GM18907 (cell line): ENCODE measurements around the gene HLTF.
"Not testable (repeated sequence)": the region's sequence is repeated elsewhere in the genome, so short reads cannot be mapped to it uniquely, and the experiment has no call there.

Experiments
- ATAC-seq: cut with Tn5 transposase; IDR thresholded peaks from one replicate; pipeline ENCODE4 v1.9.1; 2021; ENCODE audit warnings: mild to moderate bottlenecking, moderate library complexity; ENCODE audit not compliant: unreplicated experiment

Gene HLTF

GRCh38 chr3:148992027-148992634 is 94.2 kb downstream of the HLTF start:
- ATAC-seq, result peak; percentile 34

DNA sequence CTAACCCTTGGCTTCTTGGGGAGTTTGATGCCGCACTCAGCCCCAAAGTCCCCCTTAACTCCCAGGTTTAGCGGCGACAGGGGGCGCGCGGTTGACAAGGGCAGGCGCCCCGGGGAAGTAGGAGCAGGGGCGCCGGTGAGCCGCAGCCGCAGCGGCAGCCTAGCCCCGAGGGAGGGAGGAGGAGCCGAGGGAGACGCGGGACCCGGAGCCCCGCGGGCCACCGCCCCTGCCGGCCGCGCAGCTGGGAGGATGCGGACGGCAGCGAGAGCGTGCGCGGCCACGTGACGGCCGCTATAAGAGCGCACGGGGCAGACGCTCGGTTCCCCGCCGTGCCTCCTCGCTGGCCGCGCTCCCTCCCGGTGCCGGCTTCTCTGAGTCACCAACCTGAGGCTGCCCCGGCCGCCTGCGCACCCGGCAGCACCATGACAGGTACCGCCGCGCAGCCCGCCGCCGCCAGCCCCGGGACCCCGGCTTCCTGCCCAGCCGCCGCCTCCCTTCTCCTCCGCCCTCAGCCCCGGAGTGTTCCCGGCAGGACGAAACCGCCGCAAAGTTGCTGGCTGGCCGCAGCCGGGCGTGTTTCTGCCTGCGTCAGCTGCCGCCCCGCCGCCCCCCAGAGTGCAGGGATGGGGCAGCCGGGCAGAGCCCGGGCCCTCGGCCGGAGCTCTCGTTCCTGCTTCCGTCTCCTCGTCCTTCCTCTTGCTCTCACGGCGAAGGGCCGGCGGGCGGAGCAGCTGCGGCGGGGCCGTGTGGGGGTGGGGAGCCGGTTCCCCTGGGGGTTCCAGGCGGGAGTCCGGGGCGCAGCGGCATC is 94.9 kb downstream of the HLTF start, which contains the start of gene GYG1:
Gene GYG1 (plus strand): TSS at position 322 of the 808 bp plus-strand sequence. CDS start 101 bp downstream, at position 423.
- peak; percentile 87 for ATAC-seq

DNA sequence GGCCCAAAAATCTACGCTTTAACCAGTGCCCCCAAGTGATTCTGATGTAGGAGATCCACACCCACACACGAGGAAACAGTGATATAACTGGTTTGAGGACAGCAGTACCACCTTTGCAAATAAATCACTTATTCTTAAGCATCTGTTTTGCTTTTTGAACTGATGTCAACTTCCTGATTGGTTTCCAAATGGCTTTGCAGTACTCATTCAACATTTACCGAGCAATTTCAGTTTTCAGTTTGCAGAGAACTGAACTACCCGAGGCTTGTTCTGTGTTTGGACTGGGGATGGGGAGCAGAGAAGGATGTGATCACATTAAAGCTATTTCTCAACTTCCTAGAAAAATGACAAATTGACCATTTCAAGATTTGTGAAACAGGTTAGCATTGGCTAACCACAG is 96.1 kb downstream of the HLTF start:
- ATAC-seq, result peak; percentile 48

GRCh38 chr3:148987551-148987950 is 98.8 kb downstream of the HLTF start:
- ATAC-seq, result not testable (repeated sequence)

DNA sequence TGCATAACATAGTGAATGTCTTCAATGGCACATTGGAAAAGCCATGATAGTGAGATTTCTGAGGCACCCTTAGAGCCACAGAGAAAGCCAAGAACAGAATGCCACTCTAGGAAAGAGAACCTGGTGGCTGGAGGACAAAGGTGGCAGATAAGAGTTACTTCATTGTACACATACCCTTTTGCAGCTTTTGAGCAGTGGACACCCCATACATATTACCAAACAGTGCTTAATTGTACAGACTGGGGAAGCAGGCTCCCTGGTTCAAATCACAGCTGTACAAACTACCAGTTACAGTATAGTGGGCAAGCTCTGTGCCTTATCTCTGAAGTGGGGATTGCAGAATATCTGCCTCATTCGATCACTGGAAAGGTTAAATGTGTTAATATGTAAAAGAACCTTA is 105.1 kb downstream of the HLTF start:
- no peak for ATAC-seq
